HG02981 (cell line): Measurements from ENCODE around the gene MMD.
"Not testable (repeated sequence)": the region's sequence is repeated elsewhere in the genome, so short reads cannot be mapped to it uniquely, and the experiment has no call there.

Source experiments
- ATAC-seq: cut with Tn5 transposase; IDR thresholded peaks from one replicate; pipeline ENCODE4 v1.9.1; 2021; ENCODE audit warnings: mild to moderate bottlenecking, moderate library complexity; ENCODE audit not compliant: unreplicated experiment

Gene MMD

DNA sequence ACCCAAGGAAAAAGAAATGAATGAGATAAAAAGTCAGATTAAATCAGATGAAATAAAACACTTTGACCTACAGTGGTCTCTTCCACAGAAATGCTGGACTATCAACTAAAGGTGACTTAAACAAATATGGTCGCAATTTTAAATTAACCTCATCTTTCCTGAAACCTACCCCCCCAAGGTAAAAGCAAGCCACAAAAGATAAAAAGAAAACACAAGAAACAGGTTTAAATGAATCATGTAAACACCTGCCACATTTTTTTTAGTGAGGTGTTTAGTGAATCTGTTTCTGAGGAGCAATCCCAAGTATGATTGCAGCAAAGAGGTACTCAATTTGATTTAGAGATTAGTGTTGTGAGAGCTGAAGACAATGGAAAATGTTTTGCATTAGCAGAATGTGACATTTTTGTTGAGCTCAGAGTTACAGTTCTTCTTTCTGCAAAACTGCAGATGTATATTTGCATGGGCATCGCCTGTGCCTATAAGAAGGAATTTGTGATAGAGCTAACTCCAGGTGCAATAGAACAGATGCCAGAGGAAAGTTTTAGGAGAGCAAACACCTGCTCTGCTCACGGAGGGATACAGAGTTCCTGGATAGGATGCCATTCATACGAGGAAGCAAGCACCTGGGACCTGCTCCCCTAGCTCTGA, 3.4 kb upstream of the MMD start:
- ATAC-seq: no peak

DNA sequence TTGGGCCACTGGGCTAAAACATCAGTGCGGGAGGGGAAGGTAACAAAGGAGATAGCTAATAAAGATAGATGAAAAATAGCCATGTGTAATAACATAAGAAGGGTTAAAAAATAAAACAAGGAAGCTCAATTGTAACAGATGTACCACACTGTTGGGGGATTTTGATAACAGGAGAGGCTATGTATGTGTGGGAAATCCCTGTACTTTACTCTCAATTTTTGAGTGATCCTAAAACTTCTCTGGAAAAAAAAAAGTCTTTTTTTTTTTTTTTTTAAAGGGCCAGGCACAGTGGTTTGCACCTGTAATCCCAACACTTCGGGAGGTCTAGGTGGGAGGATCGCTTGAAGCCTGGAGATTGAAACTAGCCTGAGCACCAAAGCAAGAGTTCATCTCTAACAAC, 1.9 kb upstream of the MMD start:
- ATAC-seq: no peak

DNA sequence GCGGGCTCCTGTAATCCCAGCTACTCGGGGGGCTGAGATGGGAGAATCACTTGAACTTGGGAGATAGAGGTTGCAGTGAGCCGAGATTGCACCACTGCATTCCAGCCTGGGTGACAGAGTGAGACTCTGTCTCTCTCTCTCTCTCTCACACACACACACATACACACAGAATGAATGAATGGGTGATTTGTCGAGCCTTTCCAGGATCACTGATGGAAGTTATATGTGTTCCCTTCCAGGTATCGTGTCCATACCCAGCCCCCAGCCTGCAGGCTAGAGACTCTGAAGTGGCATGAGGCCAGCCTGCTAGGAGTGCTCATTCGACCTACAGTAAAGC, 1.2 kb upstream of the MMD start:
- not testable (repeated sequence) for ATAC-seq

DNA sequence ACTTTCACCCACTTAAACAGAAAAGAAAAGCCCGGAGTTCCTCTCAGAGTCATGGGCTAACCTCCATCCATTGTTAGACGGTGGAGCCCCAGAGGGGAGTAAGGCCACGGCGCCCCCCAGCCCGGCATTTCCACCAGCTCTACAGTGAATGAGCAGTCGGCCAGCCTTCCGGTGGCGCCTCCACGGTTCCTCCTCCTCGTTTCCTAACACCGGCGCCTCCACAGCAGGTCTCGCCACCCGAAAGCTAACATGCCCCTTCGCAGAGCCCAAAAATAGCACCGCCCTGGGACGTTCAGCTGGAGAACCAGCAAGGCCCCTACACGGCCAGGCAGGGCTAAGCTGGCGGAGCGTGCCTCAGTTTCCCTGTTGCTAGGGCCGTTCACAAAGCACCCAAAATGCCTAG, 858 bp downstream of the MMD start:
- no peak for ATAC-seq

DNA sequence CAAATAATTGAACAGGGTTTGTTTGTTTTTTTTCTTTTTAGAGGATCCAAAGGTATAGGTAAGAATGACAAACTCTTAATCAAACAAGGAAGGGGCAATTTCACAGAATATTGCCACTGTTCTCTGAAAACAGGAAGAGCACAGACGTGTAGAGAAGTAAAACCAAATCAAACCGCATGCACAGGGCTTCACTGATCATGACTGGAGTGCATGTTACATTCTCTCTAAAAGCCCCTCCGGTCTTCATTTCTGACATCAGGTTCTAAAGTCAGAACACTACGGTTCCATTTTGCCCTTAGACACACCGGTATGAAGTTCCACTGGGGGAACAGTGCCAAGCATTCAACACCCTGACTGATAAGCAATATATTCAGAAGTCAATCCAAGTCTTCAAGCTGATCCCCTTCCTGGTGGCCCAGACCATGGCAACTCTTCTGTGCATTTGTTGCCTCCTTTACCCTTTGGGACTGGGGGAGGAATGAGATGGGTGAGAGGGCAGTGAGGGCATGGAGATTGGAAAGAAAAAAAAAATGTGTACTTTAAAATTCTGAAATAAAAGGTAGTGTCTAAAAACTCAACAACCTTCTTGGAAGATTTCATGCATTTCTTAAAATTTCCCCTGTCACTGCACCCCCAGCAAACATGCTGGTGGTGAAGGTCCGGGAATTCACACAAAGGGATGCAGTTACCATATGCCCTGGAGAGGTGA, 1.4 kb downstream of the MMD start:
- ATAC-seq: peak; percentile 32

DNA sequence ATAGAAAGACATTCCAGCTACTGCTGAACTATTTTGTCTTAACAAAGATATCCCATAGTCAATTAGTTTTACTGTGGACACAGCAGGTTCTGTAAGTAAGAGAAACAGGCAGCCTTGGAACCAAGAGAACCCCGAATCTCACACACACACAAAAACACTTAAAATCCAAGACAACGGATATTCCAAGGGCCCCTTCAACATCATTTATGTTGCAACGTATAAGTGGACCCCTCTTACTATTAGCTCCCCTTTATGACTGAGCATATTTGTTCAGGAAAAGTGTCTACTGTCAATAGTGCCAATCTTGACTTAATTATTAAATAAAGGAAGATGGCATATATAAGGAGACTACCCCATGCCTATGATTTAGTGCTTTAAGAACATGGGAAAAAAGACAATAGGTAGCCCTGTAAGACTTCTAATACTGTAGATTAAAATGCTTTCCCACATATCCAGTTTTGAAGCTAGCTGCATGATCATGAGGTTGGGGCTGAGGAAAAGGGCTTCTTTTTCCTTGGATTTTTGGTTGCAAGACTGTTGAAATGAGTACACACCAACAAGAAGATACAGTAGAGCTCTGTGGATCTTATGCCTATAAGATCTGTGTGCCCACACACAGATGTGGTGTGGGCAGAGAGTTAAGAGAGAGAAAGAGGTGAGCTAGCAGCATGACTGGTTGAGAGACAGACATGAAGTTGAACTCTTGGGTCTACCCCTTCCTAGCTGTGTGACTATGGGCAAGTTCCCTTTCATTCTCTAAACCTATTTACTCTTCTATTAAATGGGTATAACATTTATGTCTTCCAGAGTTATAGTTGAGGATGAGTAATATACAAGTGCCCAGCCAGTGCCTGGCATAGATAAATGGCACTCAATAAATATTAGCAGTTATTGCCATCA, 3.0 kb downstream of the MMD start:
- no peak for ATAC-seq

DNA sequence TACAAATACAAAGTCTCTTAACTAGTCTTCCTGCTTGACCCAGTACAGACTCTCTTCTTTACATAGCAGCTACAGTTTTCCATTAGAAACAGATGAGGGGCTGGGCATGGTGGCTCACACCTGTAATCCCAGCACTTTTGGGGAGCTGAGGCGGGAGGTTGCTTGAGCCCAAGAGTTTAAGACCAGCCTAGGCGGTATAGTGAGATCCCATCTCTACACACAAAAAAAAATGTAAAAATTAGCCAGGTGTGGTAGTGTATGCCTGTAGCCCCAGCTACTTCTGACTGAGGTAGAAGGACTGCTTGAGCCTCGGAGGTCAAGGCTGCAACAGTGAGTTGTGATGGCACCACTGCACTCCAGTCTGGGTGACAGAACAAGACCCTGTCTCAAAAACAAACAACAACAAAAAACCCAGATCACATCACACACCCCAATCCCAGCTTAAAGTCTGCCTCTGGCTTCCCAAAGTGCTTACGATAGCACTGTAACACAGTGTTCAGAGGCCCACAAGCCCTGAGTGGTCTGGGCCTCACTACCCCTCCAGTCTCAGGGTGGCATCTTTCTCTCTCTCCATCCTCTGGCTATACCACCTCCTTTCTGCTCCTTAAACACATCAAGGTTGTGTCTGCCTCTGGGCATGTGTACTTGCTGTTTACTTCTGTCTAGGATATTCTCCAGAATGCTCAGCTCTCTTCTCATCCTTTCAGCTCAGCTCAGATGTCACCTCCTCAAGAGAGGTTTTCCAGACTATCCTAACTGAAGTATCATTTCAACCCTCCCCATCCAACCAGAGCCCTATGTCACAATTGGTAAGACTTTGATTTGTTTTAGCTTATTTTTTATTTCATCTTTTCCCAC, 4.0 kb downstream of the MMD start:
- no peak for ATAC-seq

DNA sequence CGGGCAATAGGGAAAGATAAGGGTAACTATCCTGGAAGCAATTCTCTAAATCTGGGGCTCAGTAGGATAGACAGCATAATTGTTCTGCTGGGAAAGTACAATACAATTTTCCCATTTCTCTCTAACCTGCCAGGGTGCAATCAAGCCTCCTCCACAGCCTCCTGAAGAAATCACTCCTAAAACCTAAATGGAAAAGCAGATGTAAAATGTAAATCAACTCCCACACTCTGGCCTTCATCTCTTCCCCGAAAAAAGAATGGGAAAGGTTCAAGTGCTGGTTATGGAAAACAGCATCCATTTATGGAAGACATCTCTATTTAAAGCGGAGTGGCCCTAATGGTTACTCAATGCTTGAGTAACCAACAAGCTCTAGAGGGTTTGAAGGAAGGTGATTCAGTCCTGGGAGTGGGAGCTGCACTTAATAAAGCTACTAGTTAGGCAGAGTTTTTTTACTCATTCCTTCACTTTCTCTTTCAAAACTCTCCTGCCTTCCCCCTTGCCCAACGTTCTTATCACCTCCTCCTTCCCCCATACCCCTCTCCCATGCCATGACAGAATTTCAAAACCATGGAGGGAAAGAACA, 5.1 kb downstream of the MMD start:
- no peak for ATAC-seq

DNA sequence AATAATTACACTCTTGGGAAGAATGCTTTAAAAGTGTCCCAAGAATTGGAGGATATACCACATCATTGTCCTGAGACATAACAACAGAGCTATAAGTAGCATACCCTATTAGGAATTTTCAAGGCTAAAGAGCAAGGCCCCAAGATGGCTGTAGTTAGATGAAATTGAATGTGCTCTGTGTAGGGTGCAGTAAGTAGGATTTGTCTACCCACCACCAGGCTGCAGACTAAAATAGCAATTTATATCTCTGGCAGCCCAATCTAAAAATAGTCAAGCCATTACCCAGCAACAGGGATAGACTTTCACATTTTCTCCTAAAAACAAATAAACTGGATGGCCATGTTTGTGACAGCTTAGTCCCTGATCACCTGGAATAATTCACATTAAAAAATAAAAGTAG, 5.6 kb downstream of the MMD start:
- ATAC-seq: no peak

DNA sequence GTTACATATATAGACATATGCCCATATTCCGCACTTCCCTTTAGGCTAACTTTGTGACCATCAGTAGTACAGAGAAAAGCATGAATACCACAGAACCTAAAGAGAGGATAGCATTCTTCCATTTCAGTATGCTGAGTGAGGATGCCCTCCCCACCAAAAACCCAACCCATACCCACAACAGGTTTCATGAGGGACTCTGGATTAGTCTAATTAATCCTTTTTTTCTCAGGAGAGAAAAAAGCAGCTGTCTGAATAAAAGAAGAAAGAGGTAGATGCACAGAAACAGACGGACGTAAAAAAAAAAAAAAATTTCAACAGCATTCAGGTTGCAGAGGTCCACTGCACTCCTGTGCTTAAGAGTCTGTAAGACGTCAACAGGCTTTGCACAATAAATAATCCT, 6.7 kb downstream of the MMD start:
- no peak for ATAC-seq

DNA sequence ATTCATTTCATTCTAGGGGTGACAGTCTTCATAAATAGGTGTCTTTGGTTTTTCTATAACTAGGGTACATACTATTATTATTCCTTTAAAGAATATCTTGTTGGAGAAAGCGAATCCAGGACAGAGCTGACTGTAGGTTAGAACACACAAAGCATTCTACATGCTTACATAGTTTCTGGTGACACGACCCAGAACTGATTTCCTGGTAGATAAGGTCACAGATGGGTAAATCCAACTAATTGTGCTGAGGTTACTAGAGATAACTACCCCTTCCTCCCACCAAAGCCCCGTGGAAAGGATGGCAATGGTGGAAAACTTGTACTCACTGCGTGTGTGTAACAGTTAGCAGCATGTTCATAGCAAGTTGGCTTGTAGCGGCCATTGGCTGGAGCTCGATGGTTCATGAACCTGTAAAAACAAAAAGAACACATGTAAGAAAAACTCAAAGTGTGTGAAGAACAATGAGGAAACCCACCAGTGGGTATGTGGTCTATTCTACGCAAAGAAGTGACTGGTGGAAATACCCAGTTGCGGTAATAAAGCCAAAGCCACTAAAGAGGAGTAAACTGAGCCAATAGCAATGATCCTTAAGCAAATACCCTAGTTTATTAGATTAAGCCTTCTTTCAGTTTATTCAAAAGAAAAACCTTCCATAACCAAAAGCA, 7.7 kb downstream of the MMD start:
- no peak for ATAC-seq

DNA sequence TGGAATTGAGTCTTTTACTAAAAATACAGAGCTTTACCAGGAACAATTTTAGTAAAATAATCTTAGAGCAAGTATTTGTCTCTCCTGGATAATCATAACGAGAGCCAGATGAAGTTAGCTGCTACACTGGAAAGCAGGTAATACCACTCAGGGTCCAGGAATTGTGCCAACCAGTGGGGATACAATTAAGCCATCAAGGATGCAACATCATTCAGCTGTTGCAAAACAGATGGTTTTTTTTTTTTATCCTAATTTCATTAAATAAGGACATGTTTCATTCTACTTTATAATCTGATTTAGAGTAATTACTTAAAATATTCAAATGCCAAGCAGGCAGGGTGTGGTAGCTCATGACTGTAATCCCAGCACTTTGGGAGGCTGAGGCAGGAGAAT, 10.2 kb downstream of the MMD start:
- ATAC-seq: no peak

DNA sequence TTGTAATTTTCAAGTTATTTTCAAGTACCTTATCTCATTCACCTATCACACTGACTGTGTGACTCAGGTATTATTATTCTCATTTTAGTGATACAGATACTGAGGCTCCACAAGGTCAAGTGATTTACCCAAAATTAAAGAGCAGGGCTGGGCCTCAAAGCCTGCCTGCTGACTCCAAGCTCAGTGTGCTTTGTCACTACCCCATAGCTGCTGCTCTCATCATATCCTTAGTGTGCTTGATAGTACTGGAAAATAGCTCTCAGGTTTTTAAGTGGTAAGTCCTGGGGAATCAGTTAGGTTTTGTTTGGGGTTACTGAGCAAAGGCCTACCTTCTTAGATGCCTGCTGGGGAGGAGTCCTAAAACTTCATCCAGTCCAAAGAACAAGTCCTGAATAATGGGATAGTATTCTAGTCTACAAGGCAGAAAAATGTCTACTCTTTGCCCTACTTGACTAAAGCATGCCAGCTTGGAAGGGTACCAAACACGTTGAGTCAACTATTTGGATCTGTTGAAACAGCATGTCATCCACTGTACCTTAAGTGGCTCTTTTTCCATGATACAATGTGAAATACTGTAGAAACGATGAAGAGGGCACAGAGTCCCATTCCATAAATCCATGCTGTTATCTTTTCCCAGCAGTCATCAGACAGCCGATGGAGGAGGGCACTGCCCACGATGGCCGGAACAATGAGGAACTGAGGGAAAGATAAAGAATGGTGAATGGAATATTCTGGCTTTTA, 10.7 kb downstream of the MMD start:
- no peak for ATAC-seq

DNA sequence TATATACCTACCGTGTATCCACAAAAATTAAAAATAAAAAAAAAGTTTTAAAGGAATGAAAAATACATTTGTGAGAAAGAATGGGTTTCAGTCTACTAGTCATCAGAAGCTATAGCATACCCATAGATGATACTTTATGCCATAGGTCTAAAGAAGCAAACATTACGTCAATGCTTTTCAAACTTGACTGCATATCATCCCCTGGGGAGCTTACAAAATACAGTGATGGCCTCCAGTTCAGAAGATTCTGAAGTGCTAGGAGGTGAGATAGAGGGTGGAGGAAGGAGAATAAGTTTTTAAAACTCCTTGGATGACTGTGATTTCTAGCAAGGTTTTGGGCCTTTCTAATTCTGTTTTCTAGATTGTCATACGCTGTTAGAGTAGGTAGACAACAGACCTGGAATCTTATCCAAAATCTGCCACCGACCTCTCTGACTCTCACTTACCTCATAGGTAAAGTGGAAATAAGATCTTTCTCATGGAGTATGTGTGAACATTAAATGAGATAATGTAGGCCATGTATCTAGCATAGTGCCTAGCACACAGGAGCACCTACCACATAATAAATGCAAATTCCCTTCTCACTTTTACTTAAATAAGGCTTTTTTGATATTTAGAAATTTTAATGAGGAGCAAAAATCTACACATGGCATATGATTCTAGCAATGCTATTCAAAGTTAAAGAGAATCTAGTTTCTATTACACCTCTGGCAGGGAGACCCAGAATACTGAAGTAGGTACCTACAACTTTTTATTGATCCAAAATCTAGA, 12.4 kb downstream of the MMD start:
- no peak for ATAC-seq

DNA sequence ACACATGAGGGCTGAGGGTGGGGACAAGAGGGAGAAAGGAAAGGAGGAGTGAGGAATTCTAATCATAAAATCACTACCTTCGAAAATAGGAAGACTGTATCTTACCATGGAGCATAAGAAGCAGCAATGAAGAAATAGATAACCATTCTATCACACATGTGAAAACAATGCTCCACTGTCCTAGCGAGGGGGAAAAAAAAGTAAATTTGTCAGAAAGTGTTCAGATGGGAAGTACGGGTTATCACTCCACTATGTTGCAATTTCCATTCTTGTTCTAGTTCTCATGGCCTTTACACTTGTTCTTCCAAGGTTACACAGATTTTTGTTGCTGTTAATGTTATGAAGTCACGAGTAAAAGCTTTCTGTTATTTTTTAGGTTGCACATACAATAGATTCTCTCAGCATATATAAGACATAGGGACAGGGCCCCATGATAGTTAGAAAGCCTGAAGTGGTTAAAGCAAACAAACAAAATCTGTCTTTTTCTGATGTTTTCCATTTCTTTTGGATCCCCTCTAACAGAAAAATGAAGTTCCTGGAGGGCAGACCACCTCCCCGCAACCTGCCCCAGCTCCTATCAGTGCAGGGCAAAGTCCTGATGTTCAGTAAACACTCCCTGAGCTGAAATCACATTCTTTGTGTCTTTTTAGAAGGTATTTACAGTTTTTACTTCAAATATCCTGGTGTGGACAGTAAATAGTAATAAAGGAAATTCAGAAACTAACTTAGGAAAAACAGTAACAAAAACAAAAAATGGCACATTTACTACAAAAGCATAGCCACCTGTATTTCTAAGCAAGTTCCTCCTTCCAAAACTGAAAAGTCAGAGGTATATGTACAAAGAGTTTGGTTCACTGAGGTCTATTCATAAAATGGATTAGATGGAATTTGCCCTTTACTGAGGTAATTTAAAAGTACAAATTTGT, 13.7 kb downstream of the MMD start:
- ATAC-seq: no peak

DNA sequence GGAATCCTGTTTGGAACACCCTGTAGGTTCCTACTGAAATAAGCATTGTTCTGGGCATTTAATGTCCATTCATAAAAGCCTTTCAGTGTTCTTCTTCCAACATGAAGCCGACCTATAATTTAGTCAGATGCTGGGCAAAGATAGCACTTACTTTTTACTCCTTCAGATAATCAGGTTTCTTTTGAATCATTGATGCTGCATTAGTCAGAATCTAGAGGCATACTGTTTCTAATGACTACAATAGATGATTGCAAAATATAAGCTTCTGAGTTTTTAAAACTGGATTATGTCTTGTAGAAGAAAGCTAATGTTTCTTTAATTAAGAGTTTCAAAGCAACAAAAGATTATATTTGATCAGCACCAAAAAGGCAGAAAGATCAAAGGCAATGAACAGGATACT, 16.0 kb downstream of the MMD start:
- ATAC-seq: no peak

DNA sequence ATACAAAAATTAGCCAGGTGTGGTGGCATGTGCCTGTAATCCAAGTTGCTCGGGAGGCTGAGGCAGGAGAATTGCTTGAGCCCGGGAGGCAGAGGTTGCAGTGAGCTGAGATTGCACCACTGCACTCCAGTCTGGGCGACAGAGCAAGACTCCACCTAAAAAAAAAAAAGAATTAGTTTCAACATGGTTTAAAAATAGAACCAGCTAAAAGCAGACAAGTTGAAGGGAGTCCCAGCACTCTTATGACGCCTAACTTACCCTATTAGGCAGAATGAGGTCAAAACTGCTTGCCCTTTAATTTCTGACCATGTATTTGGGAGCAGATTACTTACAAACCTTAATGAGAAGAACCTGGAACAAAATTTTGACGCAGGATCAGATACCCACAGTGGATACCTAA, 17.4 kb downstream of the MMD start:
- ATAC-seq: not testable (repeated sequence)

DNA sequence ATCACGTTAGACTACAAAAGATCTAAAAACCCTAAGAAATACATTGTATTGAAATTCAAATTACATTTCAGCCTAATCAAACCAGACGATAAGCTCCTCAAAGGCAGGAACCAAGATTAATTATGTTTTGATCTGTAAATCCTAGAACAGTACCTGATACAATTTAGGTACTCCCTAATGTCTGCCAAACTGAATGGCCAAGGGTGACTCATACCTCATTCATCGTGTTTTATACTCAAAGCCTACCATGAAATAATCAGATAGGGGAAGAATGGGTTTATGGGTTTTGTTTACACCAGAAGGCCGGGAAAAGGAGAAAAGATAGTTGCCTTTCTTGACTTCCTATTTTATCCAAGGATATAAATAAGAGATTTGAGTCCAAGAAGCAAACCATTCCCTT, 19.3 kb downstream of the MMD start:
- no peak for ATAC-seq
